DMS114 treated with DMSO at 0.1 percent for 48 hours (cell line): ENCODE results near the gene MAD2L1BP.
"Not testable (repeated sequence)": the region's sequence is repeated elsewhere in the genome, so short reads cannot be mapped to it uniquely, and the experiment has no call there.

ENCODE experiments used
- DNase-seq: peaks from one replicate; lab custom pipeline; 2025; ENCODE audit not compliant: unreplicated experiment; lab: John Stamatoyannopoulos, UW

Gene MAD2L1BP

DNA sequence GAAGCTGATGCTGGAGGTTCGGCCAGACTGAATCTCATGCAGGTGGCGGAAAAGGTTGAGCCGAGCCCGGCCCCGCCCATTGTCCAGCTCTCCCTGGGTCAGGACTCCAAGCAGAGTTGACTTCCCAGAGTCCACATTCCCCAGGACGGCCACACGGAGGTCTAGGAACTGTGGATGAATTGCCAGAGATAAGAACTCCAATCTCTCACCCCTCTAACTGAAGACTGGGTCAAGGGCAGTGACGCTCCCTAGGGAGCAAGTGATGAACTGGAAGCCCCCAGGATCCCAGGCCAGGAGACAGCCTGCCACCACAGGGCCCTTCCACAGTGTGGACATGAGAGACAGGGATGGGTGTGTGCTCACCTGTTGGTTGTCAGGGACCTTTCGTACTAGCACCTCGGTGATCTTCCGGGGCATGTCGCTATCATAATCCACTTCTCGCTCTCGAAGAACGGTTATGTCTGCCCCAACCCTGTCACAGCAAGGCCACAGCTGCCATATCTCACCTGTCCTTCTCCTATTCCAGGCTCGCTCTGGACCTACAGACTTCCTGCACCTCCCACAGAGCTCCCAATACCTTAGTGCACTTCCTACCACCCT, 10.1 kb upstream of the MAD2L1BP start:
- no peak for DNase-seq

DNA sequence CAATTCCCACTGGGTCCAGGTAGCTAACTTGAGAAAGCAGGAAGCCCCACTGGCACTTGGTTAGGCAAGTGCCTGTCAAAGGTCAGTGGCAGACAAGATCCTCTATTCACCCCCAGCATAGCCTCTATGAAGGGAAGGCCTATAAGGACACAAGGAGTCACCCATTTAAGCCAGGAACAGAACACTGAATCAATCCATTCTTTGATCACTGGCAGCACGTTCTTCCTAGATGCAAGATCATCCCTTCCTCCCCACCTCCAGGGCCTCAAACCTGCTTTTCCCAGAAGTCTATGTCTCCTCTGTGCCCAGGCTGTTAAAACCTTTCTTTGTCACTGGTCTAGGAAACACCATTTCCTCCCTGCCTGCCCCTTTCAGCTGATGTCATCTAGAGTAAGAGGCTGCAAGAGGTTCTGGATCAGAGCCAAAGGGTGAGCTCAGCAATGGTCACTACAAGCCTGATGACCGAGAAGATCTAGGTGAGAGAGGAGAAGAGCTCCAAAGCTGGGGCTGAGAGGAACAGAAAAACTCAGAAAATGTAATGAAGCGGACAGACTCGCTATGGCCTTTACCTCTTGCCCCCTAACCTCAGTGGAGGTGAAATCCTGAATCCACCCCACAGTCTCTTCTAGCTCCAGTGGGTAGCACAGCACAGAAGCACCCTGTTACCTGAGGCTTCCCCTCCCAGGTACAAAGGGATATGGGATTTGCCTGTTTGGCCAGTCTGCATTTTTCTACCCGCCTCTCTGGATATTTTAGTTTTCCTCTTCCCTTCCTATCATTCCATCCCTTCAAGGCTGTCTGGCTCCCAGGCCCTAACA, 8.4 kb upstream of the MAD2L1BP start:
- DNase-seq, result no peak

DNA sequence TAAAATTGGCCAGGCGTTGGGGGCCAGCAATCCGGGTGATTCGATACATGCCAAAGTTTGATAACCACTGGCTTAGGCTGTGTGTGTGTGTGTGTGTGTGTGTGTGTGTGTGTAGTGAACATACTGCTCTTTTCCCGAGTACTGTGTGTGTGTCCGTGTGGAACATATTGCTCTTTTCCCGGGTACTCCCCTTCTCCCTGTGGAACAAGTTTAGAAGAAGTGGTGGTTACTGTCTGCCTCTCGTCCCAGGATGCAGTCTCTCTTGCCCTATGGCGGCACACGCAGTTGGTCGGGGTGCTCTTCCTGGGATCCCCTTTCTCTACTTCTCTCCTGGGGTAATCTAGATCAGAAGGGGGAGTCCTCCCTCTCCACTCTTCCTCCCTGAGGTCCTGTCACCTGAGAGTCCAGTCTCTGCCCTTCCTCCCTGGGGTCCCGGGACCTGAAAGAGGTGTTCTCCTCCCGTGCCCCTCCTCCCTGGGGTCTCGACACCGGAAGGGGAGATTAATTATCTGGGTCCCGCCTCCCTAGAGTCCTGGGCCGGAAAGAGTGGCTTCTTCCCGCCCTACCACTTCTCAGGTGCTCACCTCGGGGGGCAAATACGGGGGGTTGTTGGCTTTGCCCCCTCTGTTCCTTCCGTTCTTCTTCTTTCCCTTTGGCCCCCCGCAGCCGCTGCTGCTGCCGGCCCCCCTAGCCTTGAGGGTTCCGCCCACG, 7.1 kb upstream of the MAD2L1BP start:
- DNase-seq, result peak; percentile 37

DNA sequence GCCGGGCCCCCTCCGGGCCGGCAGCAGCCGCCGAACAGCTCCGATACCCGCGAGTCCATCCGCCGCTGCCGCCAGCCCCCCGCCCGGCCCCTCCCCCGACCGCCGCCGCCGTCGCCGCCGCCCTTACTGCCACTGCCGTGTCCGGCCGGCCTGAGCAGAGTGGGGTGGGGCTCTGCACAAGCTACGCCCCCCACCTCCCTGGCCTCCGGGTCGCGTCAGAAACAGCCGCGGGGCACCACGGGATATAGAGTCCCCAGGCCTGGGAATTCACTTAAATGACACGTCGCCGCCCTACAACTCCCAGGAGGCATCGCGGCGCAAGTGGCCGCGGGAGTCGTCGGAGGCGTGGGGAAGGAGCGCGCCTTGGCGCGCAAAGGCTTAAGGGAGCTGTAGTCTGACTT, 6.5 kb upstream of the MAD2L1BP start, which contains the start of gene GTPBP2:
GTPBP2 (minus strand) TSS at position 161 of the 401 bp plus-strand sequence; CDS start at position 59, 102 bp downstream.
- peak; percentile 99 for DNase-seq

DNA sequence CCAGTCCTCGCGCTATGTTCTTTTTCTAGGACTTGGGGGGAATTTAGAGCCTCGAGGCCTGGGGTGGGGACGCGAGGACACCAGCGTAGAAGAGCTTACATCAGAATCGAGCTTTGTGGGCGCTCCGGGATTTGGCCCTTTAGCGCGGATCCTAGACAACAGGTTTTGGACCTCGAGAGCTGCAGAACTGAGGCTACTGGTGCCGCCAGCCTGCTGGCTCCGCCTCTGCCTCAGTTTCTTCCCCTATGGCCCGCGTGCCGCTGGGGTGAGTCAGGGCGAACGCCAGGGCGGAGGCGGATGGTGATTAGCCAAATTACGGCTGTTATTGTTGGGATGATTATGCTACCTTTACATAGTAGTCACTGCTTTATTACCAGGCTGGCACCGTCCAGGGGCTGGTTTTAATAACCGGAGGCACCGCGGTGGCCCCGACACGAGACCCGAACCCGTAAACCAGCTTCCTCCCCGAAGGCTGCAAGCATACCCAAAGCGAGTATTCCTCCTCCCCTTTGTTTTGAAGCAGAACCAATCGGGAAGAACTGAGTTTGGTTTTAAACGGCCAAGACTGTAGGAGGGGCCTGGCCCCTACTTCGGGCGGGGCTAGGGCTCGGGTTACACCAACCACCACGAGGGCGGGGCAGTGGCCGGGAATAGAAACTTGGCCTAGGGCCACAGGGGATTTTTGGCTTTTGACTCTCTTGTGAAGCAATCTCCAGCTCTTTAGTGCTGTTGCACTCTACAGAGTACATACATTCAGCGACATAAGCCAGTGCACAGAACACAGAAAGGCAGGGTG, 5.9 kb upstream of the MAD2L1BP start:
- peak; percentile 95 for DNase-seq

DNA sequence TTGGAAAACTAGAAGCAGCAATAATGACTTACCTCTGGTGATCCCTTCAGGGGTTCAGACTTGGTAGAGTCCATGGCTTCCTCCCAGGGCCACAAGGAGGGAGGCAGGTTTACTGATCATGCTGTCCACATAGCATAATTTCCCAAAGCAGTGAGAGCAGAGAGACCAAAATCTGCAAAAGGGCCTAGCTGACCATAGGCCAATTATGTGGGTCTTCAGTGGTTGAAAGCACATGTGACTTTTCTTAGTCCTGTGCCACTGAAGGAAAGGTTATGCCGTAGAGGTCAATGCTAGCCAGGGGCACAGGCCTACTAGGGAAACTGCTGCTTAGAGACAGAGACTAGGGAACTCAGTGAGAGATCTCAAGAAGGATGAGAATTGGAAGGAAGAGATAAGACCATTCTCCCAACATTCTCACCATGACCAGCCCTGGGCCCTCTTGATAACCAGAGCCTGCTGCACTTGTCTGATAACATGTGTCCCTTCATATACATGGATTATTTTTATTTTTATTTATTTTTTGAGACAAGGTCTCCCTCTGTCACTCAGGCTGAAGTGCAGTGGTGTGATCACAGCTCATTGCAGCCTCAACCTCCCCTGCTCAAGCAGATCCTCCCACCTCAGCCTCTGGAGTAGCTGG, 4.5 kb upstream of the MAD2L1BP start:
- DNase-seq, result no peak

DNA sequence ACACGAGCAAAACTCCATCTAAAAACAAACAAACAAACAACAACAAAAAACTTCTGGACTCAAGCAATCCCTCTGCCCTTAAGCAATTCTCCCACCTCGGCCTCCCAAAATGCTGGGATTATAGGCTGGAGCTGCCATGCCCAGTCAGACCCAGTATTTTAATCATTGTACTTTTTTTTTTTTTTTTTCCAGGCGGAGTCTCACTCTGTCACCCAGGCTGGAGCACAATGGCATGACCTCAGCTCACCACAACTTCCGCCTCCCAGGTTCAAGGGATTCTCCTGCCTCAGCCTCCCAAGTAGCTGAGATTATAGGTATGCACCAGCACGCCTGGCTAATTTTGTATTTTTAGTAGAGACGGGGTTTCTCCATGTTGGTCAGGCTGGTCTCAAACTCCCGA, 2.6 kb upstream of the MAD2L1BP start:
- not testable (repeated sequence) for DNase-seq

DNA sequence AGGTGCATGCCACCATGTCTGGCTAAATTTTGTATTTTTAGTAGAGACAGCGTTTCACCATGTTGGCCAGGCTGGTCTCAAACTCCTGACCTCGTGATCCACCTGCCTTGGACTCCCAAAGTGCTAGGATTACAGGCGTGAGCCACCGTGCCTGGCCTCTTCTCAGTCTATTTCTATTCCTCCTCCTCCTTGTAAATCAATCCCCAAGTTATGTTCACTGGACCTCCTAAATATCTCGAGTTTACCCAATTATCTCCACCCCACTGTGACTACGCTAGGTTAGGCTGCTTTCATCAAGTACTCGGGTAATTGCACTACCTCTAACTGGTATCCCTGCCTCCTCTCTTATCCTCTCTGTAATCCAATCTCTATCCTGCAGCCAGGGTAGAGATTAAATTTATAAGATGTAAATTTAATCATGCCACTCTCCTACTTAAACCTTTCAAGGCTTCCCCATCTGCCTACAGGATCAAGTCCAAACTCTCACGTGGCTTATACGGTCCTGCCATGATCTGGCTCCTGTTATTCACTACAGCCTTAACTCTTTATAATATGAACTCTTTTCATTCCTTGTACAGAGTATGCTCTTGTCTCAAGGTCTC, 837 bp upstream of the MAD2L1BP start:
- no peak for DNase-seq

DNA sequence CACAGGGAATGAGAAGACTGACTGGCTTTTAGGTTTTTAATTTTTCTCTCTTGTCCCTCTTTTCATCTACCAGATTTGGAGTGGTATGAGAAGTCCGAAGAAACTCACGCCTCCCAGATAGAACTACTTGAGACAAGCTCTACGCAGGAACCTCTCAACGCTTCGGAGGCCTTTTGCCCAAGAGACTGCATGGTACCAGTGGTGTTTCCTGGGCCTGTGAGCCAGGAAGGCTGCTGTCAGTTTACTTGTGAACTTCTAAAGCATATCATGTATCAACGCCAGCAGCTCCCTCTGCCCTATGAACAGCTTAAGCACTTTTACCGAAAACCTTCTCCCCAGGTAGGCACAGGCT, 644 bp downstream of the MAD2L1BP start:
- no peak for DNase-seq

DNA sequence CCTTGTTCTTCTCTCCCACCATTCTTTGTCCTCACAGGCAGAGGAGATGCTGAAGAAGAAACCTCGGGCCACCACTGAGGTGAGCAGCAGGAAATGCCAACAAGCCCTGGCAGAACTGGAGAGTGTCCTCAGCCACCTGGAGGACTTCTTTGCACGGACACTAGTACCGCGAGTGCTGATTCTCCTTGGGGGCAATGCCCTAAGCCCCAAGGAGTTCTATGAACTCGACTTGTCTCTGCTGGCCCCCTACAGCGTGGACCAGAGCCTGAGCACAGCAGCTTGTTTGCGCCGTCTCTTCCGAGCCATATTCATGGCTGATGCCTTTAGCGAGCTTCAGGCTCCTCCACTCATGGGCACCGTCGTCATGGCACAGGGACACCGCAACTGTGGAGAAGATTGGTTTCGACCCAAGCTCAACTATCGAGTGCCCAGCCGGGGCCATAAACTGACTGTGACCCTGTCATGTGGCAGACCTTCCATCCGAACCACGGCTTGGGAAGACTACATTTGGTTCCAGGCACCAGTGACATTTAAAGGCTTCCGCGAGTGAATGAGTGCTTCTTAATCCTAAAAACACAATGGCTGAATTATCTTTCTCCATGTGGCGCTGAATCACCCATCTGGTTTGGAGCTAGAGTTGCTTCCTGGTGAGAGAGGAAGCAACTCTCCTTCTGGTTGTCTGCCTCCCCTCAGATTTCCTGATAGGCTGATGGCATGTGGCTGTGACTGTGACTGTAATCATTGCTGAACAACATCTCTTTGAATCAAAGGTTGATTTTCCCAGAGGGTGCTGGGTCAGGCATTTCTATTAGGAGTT, 4.6 kb downstream of the MAD2L1BP start:
- DNase-seq, result no peak

DNA sequence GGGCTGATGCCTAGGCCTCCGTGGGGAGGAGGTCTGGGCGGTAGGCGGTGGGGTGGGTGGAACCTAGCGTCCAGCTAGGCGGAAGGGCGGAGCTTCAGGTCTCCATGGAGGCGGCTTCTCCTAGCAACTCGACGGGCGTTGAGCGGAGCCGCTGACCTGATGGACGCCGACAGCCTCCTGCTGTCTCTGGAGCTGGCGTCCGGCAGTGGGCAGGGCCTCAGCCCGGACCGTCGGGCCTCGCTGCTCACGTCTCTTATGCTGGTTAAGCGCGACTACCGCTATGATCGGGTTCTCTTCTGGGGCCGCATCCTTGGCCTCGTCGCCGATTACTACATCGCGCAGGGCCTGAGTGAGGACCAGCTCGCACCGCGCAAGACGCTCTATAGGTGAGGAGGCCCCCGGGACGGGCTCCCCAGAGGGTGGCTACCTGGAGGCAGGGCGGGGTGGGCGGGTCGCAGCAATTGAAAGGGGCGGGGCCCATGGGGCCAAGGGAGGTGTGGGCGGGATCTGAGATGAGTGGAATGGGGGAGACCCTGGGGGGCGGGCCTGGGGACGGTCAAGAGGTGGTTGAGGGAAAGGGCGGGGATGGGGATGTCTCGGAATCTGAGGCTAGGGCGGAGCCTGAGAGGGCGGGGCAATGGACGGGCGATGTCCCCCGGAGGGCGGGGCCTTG, 9.4 kb downstream of the MAD2L1BP start, which contains the start of gene RSPH9:
RSPH9 (plus strand) TSS at position 97 of the 673 bp plus-strand sequence; CDS start at position 160, 63 bp downstream.
- DNase-seq, result peak; percentile 84

DNA sequence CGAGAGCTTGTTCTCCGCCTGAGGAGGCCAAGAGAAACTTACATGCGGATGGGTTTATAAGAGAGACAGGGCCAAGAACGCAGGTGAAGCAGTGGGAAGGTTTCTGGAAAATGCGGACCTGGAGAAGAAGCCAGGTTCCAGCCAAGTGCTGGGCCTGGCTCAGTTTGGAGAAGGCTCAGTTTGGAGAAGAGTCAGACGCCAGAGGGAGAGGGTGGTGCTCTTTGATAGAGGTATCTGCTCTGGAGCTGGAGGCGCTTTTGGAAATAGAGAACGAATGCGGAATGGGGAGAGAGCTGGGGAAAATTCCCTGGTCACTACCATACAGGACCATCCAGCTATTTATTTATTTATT, 9.9 kb downstream of the MAD2L1BP start:
- DNase-seq, result no peak

DNA sequence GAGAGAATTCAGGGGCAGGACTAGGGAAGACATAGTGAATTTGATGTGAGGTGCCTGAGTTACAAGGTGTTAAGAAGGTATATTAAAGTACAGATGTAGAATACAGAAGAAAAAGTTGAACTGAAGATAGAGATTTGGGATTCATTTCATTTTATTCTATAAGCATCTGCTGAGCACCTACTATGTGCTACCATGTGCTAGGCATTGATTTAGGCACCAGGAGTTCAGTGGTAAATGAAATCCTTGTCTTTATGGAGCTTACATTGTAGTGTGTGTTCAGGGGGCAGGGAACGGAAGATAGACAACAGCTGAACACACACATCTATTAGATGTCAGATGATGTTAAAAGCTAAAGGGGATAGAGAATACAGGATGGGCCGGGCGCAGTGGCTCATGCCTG, 12.0 kb downstream of the MAD2L1BP start:
- no peak for DNase-seq

DNA sequence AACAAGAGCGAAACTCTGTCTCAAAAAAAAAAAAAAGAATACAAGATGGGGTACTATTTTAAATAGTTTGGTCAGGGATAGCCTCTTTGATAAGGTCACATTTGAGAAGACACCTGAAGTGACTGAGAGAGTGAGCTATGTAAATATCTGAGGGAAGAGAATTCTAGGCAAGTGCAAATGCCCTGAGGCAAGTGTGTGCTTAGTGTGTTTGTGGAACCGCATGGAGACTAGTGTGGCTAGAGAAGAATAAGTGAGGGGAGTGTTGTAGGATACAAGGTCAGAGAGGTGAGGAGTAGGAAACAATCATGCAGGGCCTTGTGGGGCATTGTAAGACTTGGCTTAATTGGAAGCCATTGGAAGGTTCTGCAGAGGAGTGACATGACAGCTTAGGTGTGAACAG, 12.6 kb downstream of the MAD2L1BP start:
- no peak for DNase-seq

DNA sequence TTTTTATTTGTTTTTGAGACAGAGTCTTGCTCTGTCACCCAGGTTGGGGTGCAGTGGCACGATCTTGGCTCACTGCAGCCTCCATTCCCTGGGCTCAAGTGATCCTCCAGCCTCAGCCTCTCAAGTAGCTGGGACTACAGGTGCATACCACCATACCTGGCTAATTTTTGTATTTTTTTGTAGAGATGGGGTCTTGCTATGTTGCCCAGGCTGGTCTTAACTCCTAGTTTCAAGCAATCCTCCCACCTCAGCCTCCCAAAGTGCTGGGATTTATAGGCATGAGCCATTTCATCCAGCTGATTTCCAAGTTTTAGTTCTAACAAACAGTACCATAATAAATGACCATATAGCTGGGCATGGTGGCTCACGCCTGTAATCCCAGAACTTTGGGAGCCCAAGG, 17.2 kb downstream of the MAD2L1BP start:
- DNase-seq, result not testable (repeated sequence)

DNA sequence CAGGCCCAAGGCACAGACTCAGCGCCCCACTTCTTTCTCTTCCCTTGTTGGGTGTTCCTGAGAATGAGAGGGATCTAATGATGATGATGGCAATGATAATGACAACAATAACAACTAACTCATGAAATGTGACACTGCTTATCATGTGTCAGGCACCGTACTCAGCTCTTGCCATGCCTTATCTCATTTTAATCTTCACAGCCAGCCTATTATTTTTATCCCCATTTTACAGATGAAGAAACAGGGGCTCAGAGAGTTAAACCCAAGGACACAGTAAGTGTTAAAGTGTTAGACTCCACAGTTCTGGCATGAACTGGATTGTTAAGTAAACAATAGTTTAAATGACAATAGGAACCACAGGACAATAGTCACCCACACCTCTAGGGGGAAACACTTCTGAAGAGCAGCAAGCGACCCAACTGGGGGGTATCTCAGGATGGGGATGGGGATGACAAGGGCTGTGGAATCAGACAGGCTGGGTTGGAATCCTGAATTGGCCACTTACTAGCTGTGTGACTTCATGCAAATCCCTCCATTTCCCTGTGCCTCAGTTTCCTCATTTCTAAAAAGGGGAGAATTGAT, 21.7 kb downstream of the MAD2L1BP start:
- no peak for DNase-seq

DNA sequence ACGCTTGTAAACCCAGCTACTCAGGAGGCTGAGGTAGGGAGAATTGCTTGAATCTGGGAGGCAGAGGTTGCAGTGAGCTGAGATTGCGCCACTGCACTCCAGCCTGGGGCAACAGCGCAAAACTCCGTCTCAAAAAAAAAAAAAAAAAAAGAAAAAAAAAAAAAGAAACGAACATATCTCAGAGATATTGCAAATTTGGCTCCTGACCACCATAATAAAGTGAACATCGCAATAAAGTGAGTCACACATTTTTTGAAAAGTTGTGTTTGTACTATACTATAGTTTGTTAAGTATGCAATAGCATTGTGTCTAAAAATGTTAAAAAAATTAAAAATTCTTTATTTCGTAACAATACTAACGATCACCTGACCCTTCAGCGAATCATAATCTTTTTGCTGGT, 22.5 kb downstream of the MAD2L1BP start:
- no peak for DNase-seq

DNA sequence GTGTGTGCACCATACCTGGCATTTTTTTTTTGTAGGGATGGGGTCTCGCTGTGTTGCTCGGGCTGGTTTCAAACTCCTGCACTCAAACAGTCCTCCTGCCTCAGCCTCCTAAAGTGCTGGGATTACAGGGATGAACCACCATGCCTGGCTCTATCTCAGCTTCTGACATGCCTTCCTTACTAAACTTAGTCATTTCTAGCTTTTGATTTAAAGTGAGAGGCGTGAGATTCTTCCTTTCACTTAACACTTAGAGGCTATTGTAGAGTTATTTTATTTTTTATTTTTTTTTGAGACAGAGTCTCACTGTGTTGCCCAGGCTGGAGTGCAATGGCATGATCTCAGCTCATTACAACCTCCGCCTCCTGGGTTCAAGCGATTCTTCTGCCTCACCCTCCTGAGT, 27.3 kb downstream of the MAD2L1BP start:
- not testable (repeated sequence) for DNase-seq

DNA sequence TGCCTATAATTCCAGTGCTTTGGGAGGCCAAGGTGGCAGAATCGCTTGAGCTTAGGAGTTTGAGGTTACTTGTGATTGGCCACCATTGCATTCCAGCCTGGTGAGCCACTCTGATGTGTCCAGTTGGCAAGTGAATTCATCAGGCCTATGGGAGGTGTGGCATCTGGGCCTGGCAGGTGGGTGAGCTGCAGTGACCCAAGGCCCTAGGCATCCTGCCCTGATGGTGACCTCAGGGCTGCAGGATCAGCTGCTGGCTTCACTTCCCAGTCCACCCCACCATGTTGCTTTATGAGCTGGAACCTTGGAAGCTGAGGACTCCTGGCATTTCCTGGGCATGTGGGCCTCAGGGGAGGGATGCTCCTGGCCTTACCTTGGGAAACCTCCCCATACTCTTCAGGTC, 29.7 kb downstream of the MAD2L1BP start:
- DNase-seq, result no peak
